GM12872 (cell line): ENCODE data around the gene LIMA1.

Source experiments
- TF ChIP-seq, protein P1 (sequence below): IDR thresholded peaks from 3 replicates; pipeline ENCODE4 v1.5.1; 2011; ENCODE audit warnings: low read depth, mild to moderate bottlenecking, low read length, moderate library complexity; ENCODE audit not compliant: insufficient read depth

Gene LIMA1

DNA sequence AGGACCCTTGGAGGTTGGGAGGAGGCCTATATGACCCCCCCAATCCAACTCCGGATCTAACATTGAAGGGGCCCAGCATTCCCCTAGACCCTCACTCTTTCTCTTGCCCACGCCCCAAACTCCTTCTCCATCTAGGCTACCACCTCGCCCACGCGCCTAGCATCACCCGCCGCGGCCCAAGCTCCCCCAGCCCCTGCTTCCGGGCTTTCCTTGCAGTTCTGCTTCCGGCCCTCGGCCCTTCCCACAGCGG is 116.6 kb downstream of the LIMA1 start:
- TF ChIP-seq, protein P1, sequence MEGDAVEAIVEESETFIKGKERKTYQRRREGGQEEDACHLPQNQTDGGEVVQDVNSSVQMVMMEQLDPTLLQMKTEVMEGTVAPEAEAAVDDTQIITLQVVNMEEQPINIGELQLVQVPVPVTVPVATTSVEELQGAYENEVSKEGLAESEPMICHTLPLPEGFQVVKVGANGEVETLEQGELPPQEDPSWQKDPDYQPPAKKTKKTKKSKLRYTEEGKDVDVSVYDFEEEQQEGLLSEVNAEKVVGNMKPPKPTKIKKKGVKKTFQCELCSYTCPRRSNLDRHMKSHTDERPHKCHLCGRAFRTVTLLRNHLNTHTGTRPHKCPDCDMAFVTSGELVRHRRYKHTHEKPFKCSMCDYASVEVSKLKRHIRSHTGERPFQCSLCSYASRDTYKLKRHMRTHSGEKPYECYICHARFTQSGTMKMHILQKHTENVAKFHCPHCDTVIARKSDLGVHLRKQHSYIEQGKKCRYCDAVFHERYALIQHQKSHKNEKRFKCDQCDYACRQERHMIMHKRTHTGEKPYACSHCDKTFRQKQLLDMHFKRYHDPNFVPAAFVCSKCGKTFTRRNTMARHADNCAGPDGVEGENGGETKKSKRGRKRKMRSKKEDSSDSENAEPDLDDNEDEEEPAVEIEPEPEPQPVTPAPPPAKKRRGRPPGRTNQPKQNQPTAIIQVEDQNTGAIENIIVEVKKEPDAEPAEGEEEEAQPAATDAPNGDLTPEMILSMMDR: no peak

DNA sequence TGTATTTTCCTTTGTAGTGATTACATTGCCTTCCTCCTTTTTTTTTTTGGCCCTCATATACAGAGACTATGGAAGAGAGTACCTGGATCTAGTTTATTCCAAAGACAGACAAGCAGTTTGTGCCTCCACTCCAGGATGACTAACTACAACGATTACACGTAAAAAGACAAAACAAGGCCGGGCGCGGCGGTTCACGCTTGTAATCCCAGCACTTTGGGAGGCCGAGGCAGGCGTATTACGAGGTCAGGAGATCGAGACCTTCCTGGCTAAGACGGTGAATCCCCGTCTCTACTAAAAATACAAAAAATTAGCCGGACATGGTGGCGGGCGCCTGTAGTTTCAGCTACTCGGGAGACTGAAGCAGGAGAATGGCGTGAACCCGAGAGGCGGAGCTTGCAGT is 118.4 kb downstream of the LIMA1 start:
- TF ChIP-seq, protein P1: no peak

DNA sequence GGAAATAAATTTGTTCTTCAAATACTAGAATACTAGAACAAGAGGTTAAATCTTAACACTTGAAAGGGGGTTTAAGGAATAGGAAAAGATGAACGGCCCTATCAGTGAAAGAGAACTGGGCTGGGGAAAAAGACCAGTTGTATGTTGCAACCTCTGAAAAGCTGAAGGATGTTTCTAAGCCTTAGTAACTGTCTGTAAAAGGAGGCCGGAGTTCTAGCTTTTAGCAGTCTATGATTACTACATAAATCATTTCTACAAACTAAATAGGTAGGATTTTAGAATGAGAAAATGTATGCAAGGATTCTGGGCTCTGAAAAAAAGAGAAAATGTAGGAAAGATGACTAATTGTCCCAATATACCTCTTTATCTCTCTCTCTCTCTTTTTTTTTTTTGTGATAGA is 121.1 kb downstream of the LIMA1 start:
- TF ChIP-seq, protein P1: no peak

DNA sequence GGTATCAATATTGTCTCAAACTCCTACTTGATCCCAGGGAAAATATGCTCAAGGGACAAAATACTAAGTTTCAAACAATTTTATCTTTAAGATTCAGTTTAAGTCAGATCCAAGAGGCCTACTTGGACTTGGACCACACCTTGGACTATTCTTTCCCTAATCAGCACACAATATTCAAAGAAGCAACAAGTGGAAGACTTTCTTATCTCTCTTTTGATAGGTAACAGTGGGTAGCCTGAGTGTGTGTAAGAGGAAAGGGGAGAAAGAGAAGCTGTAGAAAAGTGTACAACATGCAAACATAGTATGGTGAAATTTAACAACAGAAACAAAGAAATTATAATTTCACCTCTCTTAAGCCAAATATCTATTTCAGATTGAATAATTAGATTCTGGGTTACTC is 122.7 kb downstream of the LIMA1 start:
- TF ChIP-seq, protein P1: no peak

DNA sequence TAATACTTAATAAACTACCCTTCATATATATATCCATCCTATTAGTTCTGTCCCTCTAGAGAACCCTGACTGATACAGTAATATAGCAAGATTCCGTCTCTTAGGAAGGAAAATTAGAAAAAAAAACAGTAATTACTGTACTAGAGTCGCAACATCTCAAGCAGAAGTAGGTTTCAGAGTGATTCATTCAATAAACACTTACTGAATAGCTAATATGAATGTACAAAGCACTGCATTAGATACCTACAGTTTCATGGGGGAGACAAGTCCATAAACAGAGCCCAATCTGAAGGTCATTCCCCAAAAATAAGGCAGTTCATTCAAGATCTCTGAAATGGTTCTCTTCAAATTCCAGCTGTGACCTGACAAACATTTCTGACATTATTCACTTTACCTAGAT is 126.1 kb downstream of the LIMA1 start:
- TF ChIP-seq, protein P1: no peak

DNA sequence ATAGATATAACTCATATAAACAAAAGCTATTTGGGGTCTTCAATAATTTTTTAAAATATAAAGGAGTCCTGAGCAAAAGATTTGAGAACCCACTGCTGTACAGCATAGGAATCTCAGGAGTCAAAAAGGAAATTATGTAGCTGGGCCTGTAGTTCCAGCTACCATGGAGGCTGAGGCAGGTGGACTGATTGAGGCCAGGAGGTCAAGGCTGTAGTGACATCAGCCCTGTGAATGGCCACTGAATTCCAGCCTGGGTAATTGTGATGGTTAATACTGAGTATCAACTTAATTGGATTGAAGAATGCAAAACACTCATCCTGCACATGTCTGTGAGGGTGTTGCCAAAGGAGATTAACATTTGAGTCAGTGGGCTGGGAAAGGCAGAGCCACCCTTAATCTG is 126.7 kb downstream of the LIMA1 start:
- TF ChIP-seq, protein P1: no peak

DNA sequence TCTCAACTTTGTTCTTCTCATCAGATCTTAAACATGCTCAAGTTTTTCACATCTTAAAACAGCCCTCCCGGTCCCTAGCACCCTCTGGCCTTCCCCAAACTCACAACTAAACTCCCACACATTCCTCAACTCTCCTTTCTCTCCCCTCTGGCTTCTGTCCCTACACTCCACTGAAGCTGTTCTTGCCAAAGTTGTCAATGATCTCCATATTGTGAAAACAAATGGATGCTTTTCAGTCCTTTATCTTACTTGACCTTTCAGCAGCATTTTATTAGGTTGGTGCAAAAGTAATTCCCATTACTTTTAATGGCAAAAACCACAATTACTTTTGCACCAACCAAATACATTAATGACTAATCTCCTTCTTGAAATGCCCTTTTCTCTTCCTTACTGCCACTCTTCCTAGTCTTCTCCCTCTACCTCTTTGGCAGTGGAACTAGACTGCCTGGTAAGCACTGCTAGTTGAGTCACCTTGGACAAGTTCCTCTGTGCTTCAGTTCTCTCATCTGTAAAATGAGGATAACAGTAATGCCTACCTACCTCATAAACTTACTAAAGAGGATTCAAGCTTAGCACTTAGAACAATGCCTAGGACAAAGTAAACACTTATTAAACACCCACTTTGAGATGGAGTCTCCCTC is 132.2 kb downstream of the LIMA1 start:
- TF ChIP-seq, protein P1: no peak

DNA sequence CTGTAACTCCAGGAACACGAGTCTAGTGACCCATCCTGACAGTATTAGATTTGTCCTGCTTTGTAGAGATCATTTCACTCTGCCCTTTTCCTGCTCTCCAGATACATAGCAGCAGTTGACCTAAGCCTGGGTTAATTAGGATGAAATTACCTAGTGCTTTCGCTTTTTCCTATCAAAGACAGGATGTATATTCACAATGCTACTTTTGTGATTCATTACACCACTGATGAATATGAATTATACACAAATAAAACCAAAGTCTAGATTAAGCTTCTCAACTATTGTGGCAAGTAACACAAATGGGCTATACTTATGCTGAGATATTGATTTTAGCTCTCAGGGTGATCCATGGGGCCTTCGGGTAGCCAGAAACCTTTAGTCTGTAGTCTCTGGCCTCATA is 134.0 kb downstream of the LIMA1 start:
- TF ChIP-seq, protein P1: no peak
